Islet precursor cell (in vitro differentiated cells): Measurements from ENCODE around the gene MSH4.
A peak's percentile ranks its signal among the peaks of the same experiment; 100 is the strongest.
"Not testable (repeated sequence)": the region's sequence is repeated elsewhere in the genome, so short reads cannot be mapped to it uniquely, and the experiment has no call there.

Experiments used
- DNase-seq: peaks from one replicate; pipeline ENCODE4 v3.0.0-alpha.2; 2018

MSH4 gene

DNA sequence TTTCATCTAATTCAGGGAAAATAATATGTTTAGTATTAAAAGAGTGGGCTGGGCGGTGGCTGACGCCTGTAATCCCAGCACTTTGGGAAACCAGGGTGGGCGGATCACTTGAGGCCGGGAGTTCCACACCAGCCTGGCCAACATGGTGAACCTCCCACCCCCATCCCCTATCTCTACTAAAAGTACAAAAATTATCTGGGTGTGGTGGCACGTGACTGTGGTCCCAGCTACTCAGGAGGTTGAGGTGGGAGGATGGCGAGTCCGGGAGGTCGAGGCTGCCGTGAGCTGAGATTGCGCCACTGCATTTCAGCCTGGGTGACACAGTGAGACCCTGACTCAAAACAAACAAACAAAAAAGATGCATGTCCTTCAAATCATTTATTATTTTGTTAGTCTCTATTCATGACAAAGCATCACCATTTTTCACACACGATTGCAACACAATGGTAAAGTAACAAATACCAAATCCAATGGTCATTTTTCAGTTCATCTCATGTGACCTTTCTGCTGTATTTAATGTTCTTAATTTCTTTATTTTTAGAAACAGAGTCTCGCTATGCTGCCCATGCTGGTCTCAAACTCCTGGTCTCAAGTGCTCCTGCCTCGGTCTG lies 1.0 kb downstream of the MSH4 start:
- no peak for DNase-seq

DNA sequence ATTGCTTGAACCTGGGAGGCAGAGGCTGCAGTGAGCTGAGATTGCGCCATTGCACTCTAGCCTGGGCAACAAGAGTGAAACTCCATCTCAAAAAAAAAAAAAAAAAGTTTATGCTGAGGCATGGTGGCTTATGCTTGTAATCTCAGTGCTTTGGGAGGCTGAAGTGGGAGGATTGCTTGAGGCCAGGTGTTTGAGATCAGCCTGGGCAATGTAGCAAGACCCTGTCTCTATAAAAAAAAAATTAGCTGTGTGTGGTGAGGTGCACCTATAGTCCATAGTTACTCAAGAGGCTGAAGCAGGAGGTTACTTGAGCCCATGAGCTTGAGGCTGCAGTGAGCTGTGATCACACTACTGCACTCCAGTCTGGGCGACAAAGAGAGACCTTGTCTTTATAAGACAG lies 4.8 kb downstream of the MSH4 start:
- DNase-seq = not testable (repeated sequence)

DNA sequence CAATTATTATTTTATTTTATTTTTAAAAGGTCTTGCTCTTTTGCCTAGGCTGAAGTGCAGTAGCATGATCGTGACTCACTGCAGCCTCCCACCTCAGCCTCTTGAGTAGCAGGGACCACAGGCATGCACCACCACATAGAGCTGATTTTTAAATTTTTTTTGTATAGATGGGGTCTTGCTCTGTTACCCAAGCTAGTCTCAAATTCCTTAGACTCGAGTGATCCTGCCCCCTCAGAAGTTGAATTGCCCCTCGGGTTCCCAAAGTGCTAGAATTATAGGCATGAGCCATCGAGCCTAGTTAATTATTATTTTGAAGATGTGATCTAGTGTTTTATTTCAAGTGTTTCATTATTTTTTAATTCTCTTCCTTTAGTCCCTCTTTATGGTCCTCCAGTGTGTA lies 12.2 kb downstream of the MSH4 start:
- DNase-seq = no peak

DNA sequence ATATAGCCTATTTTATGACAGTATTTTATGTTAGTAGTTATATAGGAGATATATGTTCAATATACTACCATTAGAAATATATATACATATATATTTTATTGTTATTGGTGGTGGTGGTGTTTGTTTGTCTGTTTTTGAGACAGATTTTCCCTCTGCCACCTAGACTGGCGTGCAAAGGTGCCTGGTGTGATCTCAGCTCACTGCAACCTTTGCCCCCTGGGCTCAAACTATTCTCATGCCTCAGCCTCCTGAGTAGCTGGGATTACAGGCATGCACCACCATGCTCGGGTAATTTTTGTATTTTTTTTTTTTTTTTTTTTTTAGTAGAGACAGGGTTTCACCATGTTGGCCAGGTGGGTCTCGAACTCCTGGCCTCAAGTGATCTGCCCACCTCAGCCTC lies 13.4 kb downstream of the MSH4 start:
- not testable (repeated sequence) for DNase-seq

DNA sequence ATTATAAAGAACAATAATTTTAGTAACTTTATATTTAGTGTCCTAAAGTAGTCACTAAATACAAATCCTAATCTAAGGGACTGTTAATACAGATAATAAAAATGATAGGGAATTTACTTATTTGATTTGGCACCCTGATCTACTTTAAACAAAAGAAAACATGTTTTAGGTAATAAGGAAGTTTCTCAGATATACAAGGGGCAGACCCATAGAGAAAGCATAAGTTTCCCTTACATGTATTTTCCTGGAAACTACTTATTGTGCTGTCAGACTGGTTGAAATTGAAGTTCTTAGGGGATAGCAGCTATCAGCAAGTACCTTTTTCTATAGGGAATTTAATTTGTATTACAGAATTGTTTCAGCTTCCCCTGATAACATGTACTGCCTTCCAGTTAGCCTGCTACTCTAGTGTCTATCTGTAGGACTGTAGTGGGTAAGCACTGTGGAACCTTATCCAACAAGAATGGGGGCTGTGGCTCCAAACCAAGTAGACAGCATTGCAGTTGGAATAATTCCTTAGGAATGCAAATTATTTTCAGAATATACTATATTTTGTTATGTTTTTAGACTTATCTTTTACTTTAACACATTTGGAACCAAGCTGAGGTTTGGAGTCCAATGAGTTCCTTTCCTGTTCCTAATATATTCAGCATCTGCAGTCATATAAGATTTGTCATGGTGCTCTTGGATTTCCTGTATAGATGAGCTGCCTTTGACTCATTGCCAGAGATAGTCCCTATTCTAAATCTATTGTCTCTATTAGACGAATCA lies 14.7 kb downstream of the MSH4 start:
- DNase-seq = no peak

DNA sequence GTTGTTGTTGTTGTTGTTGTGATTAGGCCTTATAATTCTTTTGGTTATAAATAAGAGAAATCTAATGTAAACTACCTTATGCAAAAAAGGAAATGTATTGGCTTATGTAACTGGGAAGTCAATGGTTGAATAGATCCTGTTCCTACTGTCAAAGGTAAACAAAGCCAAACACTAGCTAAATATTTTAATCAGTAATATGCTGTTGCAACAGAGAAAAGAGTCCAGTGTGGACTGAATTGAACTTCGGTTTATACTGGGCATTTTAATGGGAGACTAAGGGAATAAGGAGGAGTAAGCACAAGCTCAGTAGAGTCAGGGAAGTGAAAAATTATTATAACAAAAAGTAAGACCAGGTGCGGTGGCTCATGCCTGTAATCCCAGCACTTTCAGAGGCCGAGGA lies 15.4 kb downstream of the MSH4 start:
- DNase-seq = no peak

DNA sequence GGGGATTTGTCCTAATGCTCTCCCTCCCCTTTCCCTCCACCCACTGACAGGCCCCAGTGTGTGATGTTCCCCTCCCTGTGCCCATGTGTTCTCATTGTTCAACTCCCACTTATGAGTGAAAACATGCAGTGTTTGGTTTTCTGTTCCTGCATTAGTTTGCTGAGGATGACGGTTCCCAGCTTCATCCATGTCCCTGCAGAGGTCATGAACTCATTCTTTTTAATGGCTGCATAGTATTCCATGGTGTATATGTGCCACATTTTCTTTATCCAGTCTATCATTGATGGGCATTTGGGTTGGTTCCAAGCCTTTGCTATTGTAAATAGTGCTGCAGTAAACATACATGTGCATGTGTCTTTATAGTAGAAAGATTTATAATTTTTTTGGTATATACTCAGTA lies 26.9 kb downstream of the MSH4 start:
- not testable (repeated sequence) for DNase-seq

DNA sequence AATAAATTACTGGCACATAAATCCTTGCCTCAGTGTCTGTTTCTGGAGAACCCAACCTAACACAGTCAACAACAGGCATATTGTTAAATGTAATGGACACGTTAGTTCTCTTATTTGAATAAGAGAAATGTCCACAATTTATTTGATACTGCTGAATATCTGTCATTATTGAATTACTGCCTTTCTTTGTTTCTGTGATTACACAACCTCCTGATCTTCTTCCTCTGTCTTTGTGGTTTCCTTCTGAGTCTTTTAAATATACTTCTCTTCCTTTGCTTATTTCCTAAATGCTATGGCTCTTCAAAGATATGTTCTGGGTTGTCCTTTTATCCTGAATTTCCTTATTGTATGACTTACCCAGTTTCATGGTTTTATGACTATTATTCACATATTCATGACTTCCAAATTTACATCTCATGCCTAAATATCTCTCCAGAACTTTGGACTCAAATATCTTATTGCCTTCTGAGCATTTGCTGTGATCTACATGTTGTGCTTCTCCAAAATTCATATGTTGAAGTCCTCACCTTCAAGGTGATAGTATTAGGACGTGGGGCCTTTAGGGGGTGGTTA lies 39.9 kb downstream of the MSH4 start:
- no peak for DNase-seq

DNA sequence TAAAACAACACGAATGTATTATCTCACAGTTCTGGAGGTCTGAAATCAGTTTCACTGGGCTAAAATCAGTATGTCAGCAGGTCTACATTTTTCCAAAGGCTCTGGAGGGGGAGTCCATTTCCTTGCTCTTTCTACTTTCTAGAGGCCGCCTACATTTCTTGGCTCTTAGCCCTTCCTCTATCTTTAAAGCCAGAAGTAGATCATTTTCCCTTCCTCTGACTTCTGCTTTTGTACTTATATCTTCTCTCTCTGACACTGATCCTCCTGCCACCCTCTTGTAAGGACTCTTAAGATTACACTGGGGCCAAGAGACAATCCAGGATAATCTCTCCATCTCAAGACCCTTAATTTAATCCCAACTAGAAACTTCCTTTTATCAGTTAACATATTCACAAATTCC lies 41.4 kb downstream of the MSH4 start:
- no peak for DNase-seq

DNA sequence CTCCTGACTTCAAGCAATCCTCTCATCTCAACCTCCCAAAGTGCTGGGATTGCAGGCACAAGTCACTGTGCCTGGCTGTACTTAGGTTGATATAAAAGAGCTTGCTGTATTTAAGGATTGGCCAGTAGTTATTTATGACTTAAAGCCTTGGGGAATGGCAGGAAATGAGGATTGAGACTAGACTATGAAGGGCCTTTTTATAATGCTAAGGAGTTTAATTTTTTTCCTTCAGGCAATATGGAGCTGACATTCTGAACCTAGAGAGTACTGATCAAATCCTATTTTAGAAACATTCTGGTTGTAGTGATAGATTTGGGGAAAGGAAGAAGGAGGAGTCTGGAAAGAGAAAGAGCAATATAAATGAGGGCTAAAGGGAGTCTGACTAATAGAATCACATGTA lies 44.7 kb downstream of the MSH4 start:
- no peak for DNase-seq

DNA sequence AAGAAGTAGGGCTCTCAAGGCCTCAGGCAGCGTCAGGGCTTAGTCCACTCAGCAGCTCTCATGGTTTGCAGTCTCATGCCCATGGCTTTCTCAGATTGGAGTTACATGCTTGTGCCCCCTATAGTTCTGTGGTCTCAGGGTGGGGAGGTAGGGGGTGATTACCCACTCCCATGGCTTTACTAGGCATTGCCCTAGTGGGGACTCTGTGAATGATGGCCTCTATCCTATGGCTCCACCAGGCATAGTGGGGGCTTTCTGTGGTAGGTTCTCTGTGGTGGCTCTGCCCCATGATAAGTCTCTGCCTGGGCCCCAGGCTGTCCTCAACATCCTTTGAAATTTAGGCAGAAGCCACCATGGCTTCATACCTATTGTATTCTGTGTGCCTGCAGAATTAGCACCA lies 48.9 kb downstream of the MSH4 start:
- DNase-seq = no peak

DNA sequence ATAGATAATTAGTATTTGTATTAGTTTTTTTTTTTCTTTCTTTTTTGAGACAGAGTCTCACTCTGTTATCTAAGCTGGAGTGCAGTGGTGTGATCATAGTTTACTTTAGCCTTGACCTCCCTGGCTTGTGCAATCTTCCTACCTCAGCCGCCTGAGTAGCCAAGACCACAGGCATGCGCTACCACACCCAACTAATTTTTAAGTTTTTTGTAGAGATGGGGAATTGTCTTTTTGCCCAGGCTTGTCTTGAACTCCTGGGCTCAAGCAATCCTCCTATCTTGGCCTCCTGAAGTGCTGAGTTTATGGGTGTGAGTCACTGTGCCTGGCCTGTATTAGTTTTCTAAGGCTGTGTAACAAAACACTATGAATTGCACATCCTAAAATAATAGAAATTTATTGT lies 58.3 kb downstream of the MSH4 start:
- no peak for DNase-seq

DNA sequence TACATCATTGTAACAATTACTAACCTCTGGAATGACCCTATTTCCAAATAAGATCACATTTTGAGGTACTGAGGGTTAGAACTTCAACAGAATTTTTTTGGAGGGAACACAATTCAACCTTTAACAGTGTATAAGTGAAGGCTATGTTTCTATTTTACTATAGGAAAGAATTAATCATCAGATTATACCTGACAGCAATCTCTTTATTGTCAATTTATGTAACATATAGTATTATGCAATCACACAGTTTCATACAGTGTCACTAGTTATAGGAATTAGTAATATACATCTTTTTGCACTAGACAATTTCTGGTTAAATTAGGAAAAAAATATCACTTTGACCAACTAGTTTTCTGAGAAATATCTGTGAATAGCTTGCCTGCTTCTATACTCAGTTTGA lies 59.1 kb downstream of the MSH4 start:
- no peak for DNase-seq

DNA sequence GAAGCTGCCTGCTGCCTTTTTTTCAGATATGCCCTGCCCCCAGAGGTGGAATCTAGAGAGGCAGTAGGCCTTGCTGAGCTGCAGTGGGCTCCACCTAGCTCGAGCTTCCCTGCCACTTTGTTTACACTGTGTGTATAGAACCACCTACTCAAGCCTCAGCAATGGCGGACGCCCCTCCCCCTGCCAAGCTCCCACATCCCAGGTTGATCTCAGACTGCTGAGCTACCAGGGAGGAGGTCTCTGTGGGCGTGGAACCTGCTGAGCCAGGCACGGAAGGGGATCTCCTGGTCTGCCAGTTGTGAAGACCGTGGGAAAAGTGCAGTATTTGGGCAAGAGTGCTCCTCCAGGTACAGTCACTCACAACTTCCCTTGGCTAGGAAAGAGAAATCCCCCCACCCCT lies 65.1 kb downstream of the MSH4 start:
- DNase-seq = peak; percentile 61

DNA sequence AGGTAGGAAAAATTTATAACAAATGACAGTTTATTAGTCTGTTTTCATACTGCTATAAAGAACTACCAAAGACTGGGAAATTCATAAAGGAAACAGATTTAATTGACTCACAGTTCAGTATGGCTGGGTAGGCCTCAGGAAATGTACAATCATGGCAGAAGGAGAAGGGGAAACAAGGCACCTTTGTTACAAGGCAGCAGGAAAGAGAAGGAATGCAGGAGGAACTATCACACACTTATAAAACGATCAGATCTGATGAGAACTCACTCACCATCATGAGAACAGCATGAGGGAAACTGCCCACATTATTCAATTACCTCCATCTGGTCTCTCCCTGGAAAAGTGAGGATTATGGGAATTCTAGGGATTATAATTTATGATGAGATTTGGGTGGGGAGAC lies 74.3 kb downstream of the MSH4 start:
- DNase-seq = no peak

DNA sequence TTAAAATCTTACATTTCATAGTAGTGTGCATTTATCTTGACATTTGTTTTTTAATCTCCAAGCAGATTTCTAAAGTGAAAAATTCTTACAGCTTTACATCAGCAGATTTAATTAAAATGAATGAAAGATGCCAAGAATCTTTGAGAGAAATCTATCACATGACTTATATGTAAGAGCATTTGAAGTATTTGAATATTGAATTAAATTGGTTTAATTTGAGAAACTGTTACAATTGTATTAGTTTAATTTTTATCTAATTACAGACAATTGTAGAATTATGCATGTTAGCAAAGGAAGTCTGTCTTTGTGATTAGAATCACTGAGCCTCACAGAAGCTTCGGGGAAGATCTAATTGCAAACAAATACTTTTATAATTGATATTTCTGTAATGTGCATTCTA lies 83.3 kb downstream of the MSH4 start:
- no peak for DNase-seq

DNA sequence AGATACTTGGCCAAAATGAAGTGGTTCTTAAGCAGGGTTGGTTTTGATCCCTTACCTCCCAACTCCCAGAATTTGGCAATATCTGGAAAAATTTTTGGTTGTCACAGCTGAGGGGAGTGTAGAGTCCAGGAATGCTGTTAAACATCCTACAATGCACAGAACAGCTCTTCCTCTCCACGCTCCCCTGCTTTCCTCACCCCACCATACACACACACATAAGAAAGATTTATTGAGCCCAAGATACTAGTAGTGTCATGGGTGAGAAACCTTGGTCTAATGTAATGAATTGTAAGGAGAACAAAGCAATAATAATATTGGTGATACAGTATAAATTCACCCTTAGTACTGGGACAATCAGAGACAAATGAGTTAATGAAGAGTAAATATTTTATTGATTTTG lies 87.8 kb downstream of the MSH4 start:
- DNase-seq = no peak

DNA sequence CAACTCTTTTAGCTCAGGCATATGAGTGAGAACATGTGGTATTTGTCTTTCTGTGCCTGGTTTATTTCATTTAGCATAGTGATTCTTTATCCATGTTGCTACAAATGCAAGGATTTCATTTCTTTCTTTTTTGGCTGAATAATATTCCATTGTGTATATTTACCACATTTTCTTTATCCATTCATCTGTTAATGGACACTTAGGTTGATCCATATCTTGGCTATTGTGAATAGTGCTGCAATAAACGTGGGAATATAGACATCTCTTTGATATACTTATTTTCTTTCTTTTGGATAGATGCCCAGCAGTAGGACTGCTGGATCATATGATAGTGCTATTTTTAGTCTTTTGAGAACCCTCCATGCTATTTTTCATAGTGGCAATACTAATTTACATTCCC lies 104.7 kb downstream of the MSH4 start:
- no peak for DNase-seq

DNA sequence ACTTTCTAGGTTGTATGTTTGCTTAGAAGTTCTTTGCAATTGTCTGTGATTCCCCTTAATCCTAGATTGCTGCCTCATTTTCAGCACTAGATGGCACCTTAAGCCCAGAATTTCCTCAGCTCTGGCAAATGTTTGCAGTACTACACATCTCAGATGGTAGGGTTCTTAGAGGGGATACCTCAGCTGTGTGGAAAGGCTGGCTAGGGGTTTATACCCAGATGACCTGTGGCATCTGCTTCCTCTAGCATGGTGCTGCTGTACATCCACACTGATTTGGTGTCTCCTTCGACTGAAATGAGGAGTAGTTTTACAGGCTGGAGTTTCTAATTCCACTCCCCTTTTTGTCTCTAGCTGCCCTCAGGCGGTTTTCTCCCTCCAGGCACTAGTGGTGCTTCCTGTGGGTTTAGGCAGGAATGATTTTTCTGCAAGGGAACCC lies 112.1 kb downstream of the MSH4 start:
- peak; percentile 65 for DNase-seq

DNA sequence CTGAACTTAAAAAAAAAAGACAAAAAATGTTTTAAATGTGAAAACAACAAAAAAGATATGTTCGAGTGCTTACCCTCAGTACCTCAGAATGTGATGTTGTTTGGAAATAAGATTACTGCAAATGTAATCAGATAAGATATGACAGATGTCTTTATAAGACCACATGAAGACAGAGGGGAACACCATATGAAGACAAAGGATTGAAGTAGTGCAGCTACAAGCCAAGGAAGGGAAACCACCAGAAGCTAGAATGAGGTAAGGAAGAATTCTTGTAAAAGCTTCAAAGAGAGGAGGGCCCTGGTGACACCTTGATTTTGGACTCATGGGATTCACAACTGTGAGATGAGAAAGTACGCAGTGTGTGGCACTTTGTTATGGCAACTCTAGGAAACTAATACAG lies 120.2 kb downstream of the MSH4 start:
- no peak for DNase-seq

DNA sequence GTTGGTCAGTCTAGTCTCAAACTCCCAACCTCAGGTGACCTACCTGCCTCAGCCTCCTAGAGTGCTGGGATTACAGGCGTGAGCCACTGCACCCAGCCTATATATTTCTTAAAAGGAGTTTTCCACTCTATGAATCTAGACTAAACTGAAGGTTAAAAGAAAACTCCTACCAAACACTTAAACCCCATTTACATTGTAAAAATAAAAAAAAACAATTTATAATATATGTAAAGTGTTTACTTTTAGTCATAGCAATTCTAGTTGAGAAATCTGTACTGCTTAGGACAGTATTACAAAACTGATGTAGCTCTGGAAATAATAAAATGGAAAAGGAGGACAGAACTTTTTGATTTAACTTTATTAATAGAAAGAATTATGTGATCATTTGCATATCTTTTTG lies 126.0 kb downstream of the MSH4 start:
- DNase-seq = no peak

DNA sequence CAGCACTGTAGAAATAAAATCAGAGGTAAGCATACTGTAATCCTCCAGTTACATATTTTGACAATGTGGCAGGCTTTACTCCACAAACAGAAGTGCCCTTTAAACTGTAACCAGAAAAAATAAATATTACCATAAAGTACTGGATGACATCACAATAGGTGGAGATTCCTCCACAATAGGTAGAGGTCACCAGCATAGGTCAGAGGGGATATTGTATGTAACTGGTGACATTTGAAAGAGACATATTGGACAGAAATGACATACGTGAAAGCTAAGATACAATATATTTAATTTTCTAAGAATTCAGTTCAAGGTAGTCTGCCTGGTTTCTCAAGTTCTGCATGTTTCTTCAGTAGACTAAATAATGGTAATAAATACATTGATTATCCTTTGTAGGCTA lies 135.6 kb downstream of the MSH4 start, which contains the start of gene ASB17:
Gene ASB17, minus strand, starts transcription at position 101 of the 400 bp plus-strand sequence. CDS start 113 bp downstream, outside the sequence.
- DNase-seq = no peak

DNA sequence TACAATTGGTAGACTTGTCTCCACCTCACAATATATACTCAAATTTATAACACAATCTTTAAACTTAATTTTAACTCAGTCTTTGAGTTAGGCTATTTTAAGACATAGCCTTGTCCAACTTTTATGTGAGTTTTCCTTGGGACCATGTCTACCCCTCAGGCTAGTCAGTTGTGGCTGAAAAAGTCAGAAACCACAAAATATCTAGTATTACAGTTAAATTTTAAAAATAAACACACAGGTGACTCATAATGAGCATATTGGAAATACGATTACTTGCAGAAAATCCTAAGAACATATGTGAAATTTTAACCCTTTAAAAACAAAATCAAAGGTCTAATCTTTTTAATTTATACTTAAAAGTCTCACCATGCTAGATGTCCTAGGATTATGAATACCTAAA lies 140.4 kb downstream of the MSH4 start:
- DNase-seq = no peak

DNA sequence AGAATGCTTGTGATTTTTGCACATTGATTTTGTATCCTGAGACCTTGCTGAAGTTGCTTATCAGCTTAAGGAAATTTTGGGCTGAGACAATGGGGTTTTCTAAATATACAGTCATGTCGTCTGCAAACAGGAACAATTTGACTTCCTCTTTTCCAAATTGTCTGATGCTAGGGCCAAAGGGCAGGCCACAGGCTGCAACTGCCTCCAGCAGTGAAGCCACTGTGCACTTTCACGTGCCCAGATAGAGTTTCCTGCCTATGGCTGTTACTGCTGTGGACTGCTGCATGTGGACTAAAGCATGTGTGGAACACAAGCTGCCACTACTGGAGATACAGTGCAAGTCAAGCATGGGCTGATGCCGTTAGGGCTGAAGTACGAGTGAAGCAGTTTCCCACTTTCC lies 146.4 kb downstream of the MSH4 start:
- not testable (repeated sequence) for DNase-seq
